ENCODE measurements around the gene FLOT1. TPM values are rescaled to one million over a fixed set of nuclear protein-coding genes. Genes with fewer than 3 reads are reported as not detected.
A peak's percentile ranks its signal among the peaks of the same experiment; 100 is the strongest.

The FLOT1 gene
- polyA plus RNA-seq, 2 of the 4 experiments (the other 2 are of a cell fraction) = 89.7 to 135 TPM

- DNase-seq (ENCODE audit: low read depth in 1 of 2, low spot score in 1 of 2) = no peak
- ATAC-seq = no peak
- ChIA-PET CTCF (interaction anchor here (1.2 kb wide), 1 partner anchor 117 kb away, joined by 3 read pairs; no protein-coding TSS in a partner anchor), POLR2A (interaction anchor here (1.2 kb wide), 1 partner anchor 17 kb away, joined by 3 read pairs; the partner anchor contains the start of gene IER3)
- FAIRE-seq = no peak
- H3K27ac ChIP-seq = peak overlapping the region; percentile 86 to 97
- H3K4me1 ChIP-seq = peaks cover 78% of the 10 kb centered on the region
- 87% methylated on average over 4 of the region's 4 CpGs for WGBS (ENCODE audit: missing lambda C conversion rate)
- TF ChIP-seq HDAC2 (IDR thresholded peaks at IDR 0.05) = no peak
- no peak for TF ChIP-seq JUNB (IDR thresholded peaks at IDR 0.05)
- no peak overlapping the region for H3K4me3 ChIP-seq
- H3K9me3 ChIP-seq = no peaks in the 10 kb centered on the region
- no peak overlapping the region for H3K4me2 ChIP-seq
Observed at GRCh38 chr6:30761791-30762429, 19.4 kb upstream of the FLOT1 start.

DNA sequence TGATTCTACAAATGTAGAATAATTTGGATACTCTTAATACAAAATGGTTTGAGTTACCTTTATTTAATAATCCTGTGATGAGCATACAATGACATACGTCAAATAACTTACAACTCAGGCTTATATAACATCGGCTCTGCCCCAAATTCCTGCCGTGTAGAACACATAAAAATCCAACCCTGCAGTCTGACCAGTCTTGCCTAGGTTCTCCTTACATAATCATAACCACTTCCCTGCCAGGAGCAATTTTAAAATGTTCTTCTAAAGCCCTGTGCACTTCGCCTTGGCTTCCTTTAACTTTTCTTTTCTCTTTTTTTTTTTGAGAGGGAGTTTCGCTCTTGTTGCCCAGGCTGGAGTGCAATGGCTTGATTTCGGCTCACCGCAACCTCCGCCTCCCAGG is 18.1 kb upstream of the FLOT1 start:
- TF ChIP-seq TFCP2L1 (CRISPR knock-in tag; IDR thresholded peaks at IDR 0.05) (no peak), MAX (IDR thresholded peaks at IDR 0.05) (no peak), SMC3 (IDR thresholded peaks at IDR 0.05) (no peak), HEYL (CRISPR knock-in tag; IDR thresholded peaks at IDR 0.05) (no peak), ZC3H11A (IDR thresholded peaks at IDR 0.05) (no peak)
- POLR2A ChIA-PET = no interaction called here
- no peak for FAIRE-seq
- H3K4me1 ChIP-seq = peaks cover 73% of the 10 kb centered on the region
- 87% methylated on average over 8 of the region's 8 CpGs for WGBS (ENCODE audit: missing lambda C conversion rate)
- no peaks in the 10 kb centered on the region for H3K9me3 ChIP-seq
- H3K4me2 ChIP-seq = no peak overlapping the region
- H3K4me3 ChIP-seq = no peak overlapping the region
- peak overlapping the region; percentile 86 to 97 for H3K27ac ChIP-seq
- no peak for ATAC-seq
- DNase-seq (ENCODE audit: low read depth in 1 of 2, low spot score in 1 of 2) = no peak
- CTCF ChIA-PET = interaction anchor here (1.2 kb wide), 1 partner anchor 118 kb away, joined by 3 read pairs; no protein-coding TSS in a partner anchor

- POLR2A ChIA-PET = interaction anchor here (0.7 to 1.6 kb wide), 4 partner anchors 10 to 61 kb away, joined by 3 to 14 read pairs (median 8); partner anchors contain the start of gene FLOT1
- CTCF ChIA-PET = interaction anchor here (0.7 to 1.7 kb wide), 3 partner anchors 9 to 49 kb away, joined by 3 to 8 read pairs (median 3); no protein-coding TSS in a partner anchor
- DNase-seq (ENCODE audit: low read depth in 1 of 2, low spot score in 1 of 2) (peak; percentile 70 to 85), ATAC-seq (peak; percentile 81 to 89), FAIRE-seq (no peak)
- TF ChIP-seq ELK1 (IDR thresholded peaks at IDR 0.05; ENCODE audit: low read depth, low read length) (no peak), JUN (IDR thresholded peaks at IDR 0.05) (peak; percentile 24 to 44; a peak in 1 of 5 replicates), BCL3 (IDR thresholded peaks at IDR 0.05) (no peak), FOSL2 (IDR thresholded peaks at IDR 0.05) (no peak), FOSL2 (CRISPR knock-in tag; IDR thresholded peaks at IDR 0.05) (peak; percentile 65; the same call in 1 of the 2 replicates), JUNB (IDR thresholded peaks at IDR 0.05) (0 out of 2 replicates have a peak, but pooled peaks have one; percentile 27), POLR2A (IDR thresholded peaks at IDR 0.05; ENCODE audit: low read length) (no peak), MAFK (IDR thresholded peaks at IDR 0.05; ENCODE audit: partially characterized antibody) (peak; percentile 74), EP300 (IDR thresholded peaks at IDR 0.05) (peak; percentile 16 to 37; a peak in 1 of 5 replicates), RAD21 (conservative IDR thresholded peaks at IDR 0.05 in 1 of 2, IDR thresholded peaks at IDR 0.05 in 1 of 2) (no peak), POLR2AphosphoS2 (conservative IDR thresholded peaks at IDR 0.05; ENCODE audit: low read length) (no peak), GATA3 (IDR thresholded peaks at IDR 0.05; ENCODE audit: borderline replicate concordance) (peak; percentile 57; the same call in 1 of the 2 replicates)
- Histone ChIP-seq H3K4me3 (no peak overlapping the region), H3K4me2 (peak overlapping the region; percentile 52), H3K9me3 (no peaks in the 10 kb centered on the region), H3K27ac (peak overlapping the region; percentile 86 to 97), H3K4me1 (peaks cover 66% of the 10 kb centered on the region)
- 71% methylated on average over 10 of the region's 10 CpGs for WGBS (ENCODE audit: missing lambda C conversion rate)
Observed at GRCh38 chr6:30759575-30760239, 17.2 kb upstream of the FLOT1 start.

Measured in A549 (cell line).